ENCODE results near the gene PUS7L.

Gene PUS7L

DNA sequence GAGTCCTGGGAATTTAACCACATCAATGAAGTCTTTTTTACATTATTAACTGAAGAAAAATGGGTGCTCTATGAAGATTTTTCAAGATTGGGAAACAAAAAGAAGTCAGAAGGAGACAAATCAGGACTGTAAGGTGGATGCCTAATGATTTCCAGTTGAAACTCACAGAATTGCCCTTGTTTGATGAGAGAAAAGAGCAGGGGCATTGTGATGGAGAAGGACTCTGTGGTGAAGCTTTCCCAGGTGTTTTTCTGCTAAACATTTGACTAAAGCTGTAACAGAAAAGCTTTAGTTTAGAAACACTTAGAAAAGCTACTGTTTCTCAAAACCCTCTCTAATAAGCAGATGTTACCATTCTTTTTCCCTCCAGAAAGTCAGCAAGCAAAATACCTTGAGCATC lies 5.9 kb upstream of the PUS7L start:
- no peak for TF ChIP-seq EGR1 (IDR thresholded peaks at IDR 0.05)
- TF ChIP-seq TCF12 (IDR thresholded peaks at IDR 0.05; ENCODE audit: low read depth) = no peak
- TF ChIP-seq NFIC (IDR thresholded peaks at IDR 0.05) = no peak
- TF ChIP-seq, protein P1, sequence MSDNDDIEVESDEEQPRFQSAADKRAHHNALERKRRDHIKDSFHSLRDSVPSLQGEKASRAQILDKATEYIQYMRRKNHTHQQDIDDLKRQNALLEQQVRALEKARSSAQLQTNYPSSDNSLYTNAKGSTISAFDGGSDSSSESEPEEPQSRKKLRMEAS (IDR thresholded peaks at IDR 0.05) = no peak
- no peak for TF ChIP-seq CREB1 (IDR thresholded peaks at IDR 0.05; ENCODE audit: low read depth)
- TF ChIP-seq, protein P2, sequence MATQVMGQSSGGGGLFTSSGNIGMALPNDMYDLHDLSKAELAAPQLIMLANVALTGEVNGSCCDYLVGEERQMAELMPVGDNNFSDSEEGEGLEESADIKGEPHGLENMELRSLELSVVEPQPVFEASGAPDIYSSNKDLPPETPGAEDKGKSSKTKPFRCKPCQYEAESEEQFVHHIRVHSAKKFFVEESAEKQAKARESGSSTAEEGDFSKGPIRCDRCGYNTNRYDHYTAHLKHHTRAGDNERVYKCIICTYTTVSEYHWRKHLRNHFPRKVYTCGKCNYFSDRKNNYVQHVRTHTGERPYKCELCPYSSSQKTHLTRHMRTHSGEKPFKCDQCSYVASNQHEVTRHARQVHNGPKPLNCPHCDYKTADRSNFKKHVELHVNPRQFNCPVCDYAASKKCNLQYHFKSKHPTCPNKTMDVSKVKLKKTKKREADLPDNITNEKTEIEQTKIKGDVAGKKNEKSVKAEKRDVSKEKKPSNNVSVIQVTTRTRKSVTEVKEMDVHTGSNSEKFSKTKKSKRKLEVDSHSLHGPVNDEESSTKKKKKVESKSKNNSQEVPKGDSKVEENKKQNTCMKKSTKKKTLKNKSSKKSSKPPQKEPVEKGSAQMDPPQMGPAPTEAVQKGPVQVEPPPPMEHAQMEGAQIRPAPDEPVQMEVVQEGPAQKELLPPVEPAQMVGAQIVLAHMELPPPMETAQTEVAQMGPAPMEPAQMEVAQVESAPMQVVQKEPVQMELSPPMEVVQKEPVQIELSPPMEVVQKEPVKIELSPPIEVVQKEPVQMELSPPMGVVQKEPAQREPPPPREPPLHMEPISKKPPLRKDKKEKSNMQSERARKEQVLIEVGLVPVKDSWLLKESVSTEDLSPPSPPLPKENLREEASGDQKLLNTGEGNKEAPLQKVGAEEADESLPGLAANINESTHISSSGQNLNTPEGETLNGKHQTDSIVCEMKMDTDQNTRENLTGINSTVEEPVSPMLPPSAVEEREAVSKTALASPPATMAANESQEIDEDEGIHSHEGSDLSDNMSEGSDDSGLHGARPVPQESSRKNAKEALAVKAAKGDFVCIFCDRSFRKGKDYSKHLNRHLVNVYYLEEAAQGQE (IDR thresholded peaks at IDR 0.05; ENCODE audit: low read depth) = no peak
- no peak for TF ChIP-seq YY1 (IDR thresholded peaks at IDR 0.05; ENCODE audit: low read depth)
- no peak for TF ChIP-seq TAF1 (IDR thresholded peaks at IDR 0.05; ENCODE audit: low read depth)
- TF ChIP-seq, protein P3, sequence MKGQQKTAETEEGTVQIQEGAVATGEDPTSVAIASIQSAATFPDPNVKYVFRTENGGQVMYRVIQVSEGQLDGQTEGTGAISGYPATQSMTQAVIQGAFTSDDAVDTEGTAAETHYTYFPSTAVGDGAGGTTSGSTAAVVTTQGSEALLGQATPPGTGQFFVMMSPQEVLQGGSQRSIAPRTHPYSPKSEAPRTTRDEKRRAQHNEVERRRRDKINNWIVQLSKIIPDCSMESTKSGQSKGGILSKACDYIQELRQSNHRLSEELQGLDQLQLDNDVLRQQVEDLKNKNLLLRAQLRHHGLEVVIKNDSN (IDR thresholded peaks at IDR 0.05) = no peak
- TF ChIP-seq EP300 (IDR thresholded peaks at IDR 0.05; ENCODE audit: borderline replicate concordance) = no peak
- TF ChIP-seq ZBTB7A (IDR thresholded peaks at IDR 0.05; ENCODE audit: low read depth) = no peak
- no peak for TF ChIP-seq CEBPB (IDR thresholded peaks at IDR 0.05)
- no peak for TF ChIP-seq FOXM1 (IDR thresholded peaks at IDR 0.05; ENCODE audit: borderline replicate concordance, low read depth)
- TF ChIP-seq TEAD4 (IDR thresholded peaks at IDR 0.05) = no peak

DNA sequence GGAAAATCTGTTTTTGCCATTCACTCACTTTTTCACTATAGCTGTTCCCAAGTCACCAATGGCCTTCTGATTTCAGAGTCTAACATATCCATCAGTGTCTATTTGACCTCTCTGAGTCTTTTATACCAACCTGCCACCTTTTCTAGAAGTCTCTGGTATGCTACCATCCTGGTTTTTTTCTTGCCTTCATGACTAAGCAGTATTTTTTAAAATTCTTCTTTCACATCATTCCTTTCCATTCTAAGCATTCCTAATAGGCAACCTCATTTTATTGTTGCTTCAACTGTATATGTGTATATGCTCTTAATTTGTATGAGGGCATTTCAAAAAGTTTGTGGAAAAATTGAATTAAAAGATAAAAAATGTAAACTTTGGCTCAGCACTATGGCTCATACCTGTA lies 5.2 kb upstream of the PUS7L start:
- TF ChIP-seq CEBPB (IDR thresholded peaks at IDR 0.05) (no peak), ZBTB7A (IDR thresholded peaks at IDR 0.05; ENCODE audit: low read depth) (no peak)

DNA sequence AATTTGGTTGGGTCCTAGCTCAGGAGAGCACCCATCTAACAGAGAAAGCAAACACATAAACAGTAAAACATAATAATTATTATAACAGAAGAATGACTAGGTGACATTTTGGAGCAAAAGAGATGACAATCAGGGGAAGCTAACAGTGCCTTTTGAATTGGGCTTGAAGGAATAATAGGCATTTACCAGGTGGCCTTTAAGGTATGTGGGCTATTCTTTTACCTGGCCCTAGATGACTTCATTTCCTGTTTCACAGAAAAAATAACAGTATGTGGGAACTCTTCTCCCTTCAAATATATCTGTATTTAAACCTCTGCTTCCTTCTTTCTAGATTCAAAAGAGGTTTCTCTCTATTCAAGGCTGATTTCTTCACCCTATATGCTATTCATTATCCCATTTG lies 4.0 kb upstream of the PUS7L start:
- no peak for TF ChIP-seq TCF12 (IDR thresholded peaks at IDR 0.05; ENCODE audit: low read depth)
- 0 out of 2 replicates have a peak, but pooled peaks have one; percentile 7 for TF ChIP-seq TEAD4 (IDR thresholded peaks at IDR 0.05)

DNA sequence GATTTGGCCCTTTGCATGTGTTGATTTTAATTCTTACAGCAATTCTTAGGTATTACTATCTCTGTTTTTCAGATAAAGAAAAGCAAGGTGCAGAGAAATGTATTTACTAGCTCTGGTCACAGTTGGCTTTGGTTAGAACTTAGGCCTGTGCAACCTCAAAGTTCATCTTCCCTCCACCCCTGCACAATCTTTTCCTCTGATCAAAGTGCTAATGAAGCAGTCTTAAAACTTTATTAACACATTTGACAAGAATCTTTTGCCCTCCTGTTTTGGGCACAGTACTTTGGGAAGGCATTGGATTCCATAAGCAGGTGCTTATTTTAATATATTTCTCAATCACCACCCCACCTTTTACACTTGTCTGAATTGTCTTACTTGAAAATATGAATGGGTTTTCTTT lies 2.9 kb upstream of the PUS7L start:
- TF ChIP-seq ZBTB7A (IDR thresholded peaks at IDR 0.05; ENCODE audit: low read depth) (no peak), TAF1 (IDR thresholded peaks at IDR 0.05; ENCODE audit: low read depth) (no peak), YY1 (IDR thresholded peaks at IDR 0.05; ENCODE audit: low read depth) (no peak), NFIC (IDR thresholded peaks at IDR 0.05) (no peak)
- TF ChIP-seq, protein P3 (IDR thresholded peaks at IDR 0.05) = no peak

DNA sequence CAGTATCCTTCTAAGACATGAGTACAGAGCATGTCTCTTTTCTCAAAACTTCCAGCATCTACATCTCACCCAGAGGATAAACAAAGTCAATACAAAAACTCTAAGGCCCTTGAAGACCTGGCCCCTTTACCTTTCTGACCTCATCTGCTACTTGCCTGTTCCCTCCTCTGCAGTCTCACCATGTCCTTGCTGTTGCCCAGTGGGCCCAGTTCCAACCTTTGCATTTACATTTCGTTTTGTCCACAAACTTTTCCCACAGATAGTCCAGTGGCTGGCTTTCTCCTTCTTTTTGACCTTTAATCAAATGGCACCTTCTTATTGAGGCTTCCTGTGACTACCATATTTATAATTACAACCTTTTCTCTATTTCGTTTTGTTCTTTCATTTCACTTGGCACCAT lies 1.8 kb upstream of the PUS7L start:
- no peak for TF ChIP-seq EGR1 (IDR thresholded peaks at IDR 0.05)
- TF ChIP-seq FOXM1 (IDR thresholded peaks at IDR 0.05; ENCODE audit: borderline replicate concordance, low read depth) = no peak
- TF ChIP-seq, protein P2 (IDR thresholded peaks at IDR 0.05; ENCODE audit: low read depth) = no peak
- TF ChIP-seq CREB1 (IDR thresholded peaks at IDR 0.05; ENCODE audit: low read depth) = no peak
- TF ChIP-seq, protein P3 (IDR thresholded peaks at IDR 0.05) = no peak
- no peak for TF ChIP-seq RAD21 (IDR thresholded peaks at IDR 0.05; ENCODE audit: low read depth)

DNA sequence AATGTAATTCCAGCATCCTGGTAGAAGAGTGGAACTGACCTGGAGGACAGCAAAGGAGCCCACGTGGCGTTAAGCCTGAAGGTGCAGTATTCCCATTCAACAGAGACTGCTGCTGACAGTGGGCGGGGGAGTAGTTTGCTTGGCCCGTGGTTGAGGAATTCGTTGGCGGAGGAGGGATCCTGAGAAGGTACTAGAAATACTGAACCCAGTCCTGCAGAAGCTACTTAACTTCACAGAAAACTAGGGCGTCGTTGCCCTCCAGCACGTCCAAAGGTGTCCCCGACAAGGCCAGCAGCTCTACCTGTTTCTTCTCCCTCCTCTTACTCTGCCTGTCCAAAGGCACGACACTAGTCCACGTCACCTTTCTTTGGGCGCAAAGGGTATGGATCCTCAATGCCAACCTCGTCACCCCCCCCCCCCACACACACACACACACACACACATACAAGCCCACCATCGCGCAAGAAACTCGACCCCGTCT lies 303 bp downstream of the PUS7L start:
- no peak for TF ChIP-seq EP300 (IDR thresholded peaks at IDR 0.05; ENCODE audit: borderline replicate concordance)
- TF ChIP-seq TAF1 (IDR thresholded peaks at IDR 0.05; ENCODE audit: low read depth) = no peak
- no peak for TF ChIP-seq EGR1 (IDR thresholded peaks at IDR 0.05)
- no peak for TF ChIP-seq TCF12 (IDR thresholded peaks at IDR 0.05; ENCODE audit: low read depth)
- TF ChIP-seq, protein P3 (IDR thresholded peaks at IDR 0.05) = peak; percentile 67; the same call in 1 of the 2 replicates
- no peak for TF ChIP-seq NFIC (IDR thresholded peaks at IDR 0.05)
- no peak for TF ChIP-seq YY1 (IDR thresholded peaks at IDR 0.05; ENCODE audit: low read depth)
- TF ChIP-seq FOXM1 (IDR thresholded peaks at IDR 0.05; ENCODE audit: borderline replicate concordance, low read depth) = no peak
- no peak; the same call in 1 of the 2 replicates for TF ChIP-seq CEBPB (IDR thresholded peaks at IDR 0.05)
- no peak for TF ChIP-seq TEAD4 (IDR thresholded peaks at IDR 0.05)
- no peak for TF ChIP-seq CREB1 (IDR thresholded peaks at IDR 0.05; ENCODE audit: low read depth)
- TF ChIP-seq, protein P2 (IDR thresholded peaks at IDR 0.05; ENCODE audit: low read depth) = no peak
- no peak for TF ChIP-seq ZBTB7A (IDR thresholded peaks at IDR 0.05; ENCODE audit: low read depth)
- no peak for TF ChIP-seq RAD21 (IDR thresholded peaks at IDR 0.05; ENCODE audit: low read depth)
- TF ChIP-seq, protein P1 (IDR thresholded peaks at IDR 0.05) = peak; percentile 92
